GM19035 (cell line): ENCODE measurements around the gene AMT.

ENCODE experiments used
- ATAC-seq: cut with Tn5 transposase; IDR thresholded peaks from one replicate; pipeline ENCODE4 v1.9.1; 2021; ENCODE audit not compliant: unreplicated experiment

Gene AMT

GRCh38 chr3:49422379-49423248 lies at the start of gene AMT:
Gene AMT, minus strand, starts transcription at chr3:49422473. Its CDS starts 23 bp downstream, at chr3:49422450.
- ATAC-seq = no peak

GRCh38 chr3:49470714-49471420 lies 48.6 kb upstream of the AMT start:
- peak; percentile 31 for ATAC-seq

GRCh38 chr3:49469936-49470713 lies 47.9 kb upstream of the AMT start, which contains the start of gene DAG1:
Gene DAG1, plus strand, starts transcription at chr3:49470267. Its CDS starts 40,268 bp downstream, at chr3:49510535.
- peak; percentile 81 for ATAC-seq

GRCh38 chr3:49469037-49469935 lies 47.0 kb upstream of the AMT start:
- ATAC-seq = no peak

- ATAC-seq = no peak
These were observed 43.8 kb upstream of the AMT start for GRCh38 chr3:49466085-49466484.

GRCh38 chr3:49465270-49466034 lies 43.2 kb upstream of the AMT start:
- no peak for ATAC-seq

GRCh38 chr3:49462222-49462621 lies 39.9 kb upstream of the AMT start:
- ATAC-seq = no peak

- no peak for ATAC-seq
These were observed 39.3 kb upstream of the AMT start for GRCh38 chr3:49461443-49462171.

GRCh38 chr3:49460956-49461355 lies 38.7 kb upstream of the AMT start:
- no peak for ATAC-seq

- ATAC-seq = no peak
These were observed 38.1 kb upstream of the AMT start for GRCh38 chr3:49460188-49460890.

- ATAC-seq = no peak
These were observed 34.2 kb upstream of the AMT start for GRCh38 chr3:49456466-49456865.

- no peak for ATAC-seq
These were observed 32.8 kb upstream of the AMT start for GRCh38 chr3:49454898-49455681.

- no peak for ATAC-seq
These were observed 32.2 kb upstream of the AMT start for GRCh38 chr3:49454458-49454857.

GRCh38 chr3:49453621-49454020 lies 31.3 kb upstream of the AMT start:
- ATAC-seq = no peak

GRCh38 chr3:49445391-49445790 lies 23.1 kb upstream of the AMT start:
- no peak for ATAC-seq

GRCh38 chr3:49434731-49435130 lies 12.5 kb upstream of the AMT start:
- ATAC-seq = no peak

GRCh38 chr3:49428752-49429080 lies 6.4 kb upstream of the AMT start:
- no peak for ATAC-seq

- no peak for ATAC-seq
These were observed 5.3 kb upstream of the AMT start for GRCh38 chr3:49427586-49427985.
